ENCODE data around the gene MACROD1.

- no peak for TF ChIP-seq CTCF (IDR thresholded peaks at IDR 0.05)
- no peak for TF ChIP-seq POLR2A (IDR thresholded peaks at IDR 0.05)
These were observed 40.2 kb downstream of the MACROD1 start for GRCh38 chr11:64125676-64126075.

Measured in Peyer's patch (tissue), 4 donors.